ENCODE measurements around the gene KCNJ10. TPM values are rescaled to one million over a fixed set of nuclear protein-coding genes. Genes with fewer than 3 reads are reported as not detected.

Gene KCNJ10
- total RNA-seq, 2 donors from 2014 or later = not detected

GRCh38 chr1:160079448-160079847, 9.5 kb upstream of the KCNJ10 start:
- WGBS = 65% methylated on average over 4 of the region's 4 CpGs
- Histone ChIP-seq H3K27ac (no peak overlapping the region), H3K9me3 (no peaks in the 10 kb centered on the region), H3K36me3 (no peaks in the 10 kb centered on the region), H3K4me3 (no peak overlapping the region), H3K4me1 (replicated peaks) (no peaks in the 10 kb centered on the region), H3K27me3 (replicated peaks; ENCODE audit: insufficient read depth) (no peaks in the 10 kb centered on the region)
- DNase-seq (ENCODE audit: low spot score) = no peak
- intact Hi-C loops (cut with DNase I) = no loop called here
- no peak for TF ChIP-seq CTCF (IDR thresholded peaks at IDR 0.05)

GRCh38 chr1:160078512-160079195, 8.7 kb upstream of the KCNJ10 start:
- TF ChIP-seq CTCF (IDR thresholded peaks at IDR 0.05) = peak; percentile 11 to 41 (median 38)
- no peak for TF ChIP-seq POLR2A (IDR thresholded peaks at IDR 0.05)
- H3K27me3 ChIP-seq (replicated peaks; ENCODE audit: insufficient read depth) = no peaks in the 10 kb centered on the region

GRCh38 chr1:160077486-160077885, 7.5 kb upstream of the KCNJ10 start:
- Histone ChIP-seq H3K27ac (no peak overlapping the region), H3K4me3 (no peak overlapping the region), H3K9me3 (no peaks in the 10 kb centered on the region), H3K27me3 (replicated peaks; ENCODE audit: insufficient read depth) (no peaks in the 10 kb centered on the region), H3K36me3 (no peaks in the 10 kb centered on the region), H3K4me1 (replicated peaks) (no peaks in the 10 kb centered on the region)
- no peak for DNase-seq (ENCODE audit: low spot score)
- TF ChIP-seq POLR2A (IDR thresholded peaks at IDR 0.05) (no peak), CTCF (IDR thresholded peaks at IDR 0.05) (no peak), POLR2AphosphoS5 (IDR thresholded peaks at IDR 0.05) (no peak)
- intact Hi-C loops (cut with DNase I) = no loop called here

More at GRCh38 chr1:160078512-160079195, 8.7 kb upstream of the KCNJ10 start:
- 20% methylated on average over 8 of the region's 8 CpGs for WGBS
- DNase-seq (ENCODE audit: low spot score) = no peak
- H3K4me3 ChIP-seq = no peak overlapping the region
- intact Hi-C loops (cut with DNase I) = no loop called here
- H3K27ac ChIP-seq = no peak overlapping the region
- H3K4me1 ChIP-seq (replicated peaks) = no peaks in the 10 kb centered on the region
- no peaks in the 10 kb centered on the region for H3K36me3 ChIP-seq
- H3K9me3 ChIP-seq = no peaks in the 10 kb centered on the region

- intact Hi-C loops (cut with DNase I) = no loop called here
- H3K4me3 ChIP-seq = no peak overlapping the region
- WGBS = 91% methylated on average over 3 of the region's 3 CpGs
Measured at GRCh38 chr1:160076295-160076694, 6.3 kb upstream of the KCNJ10 start.

More at GRCh38 chr1:160076295-160076694, 6.3 kb upstream of the KCNJ10 start:
- Histone ChIP-seq H3K9me3 (no peaks in the 10 kb centered on the region), H3K36me3 (no peaks in the 10 kb centered on the region), H3K27me3 (replicated peaks; ENCODE audit: insufficient read depth) (no peaks in the 10 kb centered on the region), H3K4me1 (replicated peaks) (no peaks in the 10 kb centered on the region), H3K27ac (no peak overlapping the region)
- DNase-seq (ENCODE audit: low spot score) = no peak
- TF ChIP-seq CTCF (IDR thresholded peaks at IDR 0.05) (no peak), POLR2A (IDR thresholded peaks at IDR 0.05) (no peak), POLR2AphosphoS5 (IDR thresholded peaks at IDR 0.05) (no peak)
